Frontal cortex (tissue), 4 donors: ENCODE results near the gene STK32C. TPM values are rescaled to one million over a fixed set of nuclear protein-coding genes. Genes with fewer than 3 reads are reported as not detected.
"Not testable (repeated sequence)": the region's sequence is repeated elsewhere in the genome, so short reads cannot be mapped to it uniquely, and the experiment has no call there.

Experiments used
- DNase-seq, 2 donors: peaks; one replicate each; pipeline ENCODE4 v3.0.0; 2012; ENCODE audit warnings: low spot score in 2 of 2
- FAIRE-seq: peaks from 2 replicates; lab custom pipeline; 2012; peaks lifted over from hg19 to GRCh38; lab: Jason Lieb, UNC
- total RNA-seq: library from RNA; depleted of rRNA; stranded (reverse); fragments of >200 nt; gene quantifications from one replicate; pipeline ENCODE4 v1.2.3, GENCODE V29; 2014
- donor health status: control.
- donor health status: control.
- donor health status: control.

Gene STK32C
- total RNA-seq, 1 donor from 2014 or later = 25.3 TPM

DNA sequence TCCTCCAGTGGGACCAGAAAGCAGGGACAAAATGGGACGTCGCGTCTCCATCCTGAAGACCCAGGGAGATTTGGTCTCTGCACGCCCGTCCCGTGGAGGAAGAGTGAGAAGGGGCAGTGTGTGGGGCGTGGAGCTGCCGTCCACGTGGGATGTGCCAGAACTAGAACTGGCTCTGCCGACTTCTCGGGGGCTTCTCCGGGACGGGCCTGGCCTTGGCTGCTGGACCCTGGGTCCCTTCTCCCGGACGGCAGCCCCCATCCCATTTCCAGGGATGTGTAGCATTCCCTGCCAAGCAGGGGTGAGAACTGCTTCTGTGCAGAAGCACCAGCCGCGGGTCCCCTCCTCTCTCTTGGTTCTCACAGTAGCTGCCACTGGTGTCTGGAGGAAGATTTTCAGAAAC lies 139.8 kb downstream of the STK32C start:
- FAIRE-seq = no peak
- DNase-seq = no peak

DNA sequence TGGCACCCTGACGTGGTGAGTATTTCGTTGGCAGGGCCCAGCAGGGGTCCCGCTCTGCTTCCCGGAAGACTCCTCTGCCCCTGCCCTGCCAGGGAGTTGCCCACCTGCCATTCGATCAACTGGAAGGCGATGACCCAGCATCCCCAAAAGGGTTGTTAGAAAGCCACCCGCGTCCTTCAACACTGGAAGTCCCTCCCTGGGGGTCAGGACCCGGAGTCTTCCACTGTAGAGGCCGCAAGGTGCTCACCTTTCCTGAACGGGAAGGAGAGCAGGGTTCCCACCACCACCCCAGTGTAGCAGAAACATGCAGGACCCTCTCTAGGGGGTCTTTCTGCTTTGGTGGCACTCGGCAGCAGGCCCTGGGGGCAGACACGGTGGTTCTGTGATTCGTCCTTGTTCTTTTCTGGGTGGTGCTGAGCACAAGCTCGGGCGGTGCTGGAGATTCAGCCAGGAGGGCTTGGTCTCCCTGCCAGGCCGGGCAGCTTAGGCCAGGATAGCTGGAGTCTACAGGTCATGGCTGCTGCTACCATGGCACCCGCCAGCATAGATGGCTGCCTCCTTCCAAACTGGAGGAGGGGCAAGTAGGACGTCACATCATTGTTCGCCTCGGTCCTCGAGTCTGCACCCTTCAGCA lies 140.6 kb downstream of the STK32C start:
- DNase-seq = no peak
- no peak for FAIRE-seq

DNA sequence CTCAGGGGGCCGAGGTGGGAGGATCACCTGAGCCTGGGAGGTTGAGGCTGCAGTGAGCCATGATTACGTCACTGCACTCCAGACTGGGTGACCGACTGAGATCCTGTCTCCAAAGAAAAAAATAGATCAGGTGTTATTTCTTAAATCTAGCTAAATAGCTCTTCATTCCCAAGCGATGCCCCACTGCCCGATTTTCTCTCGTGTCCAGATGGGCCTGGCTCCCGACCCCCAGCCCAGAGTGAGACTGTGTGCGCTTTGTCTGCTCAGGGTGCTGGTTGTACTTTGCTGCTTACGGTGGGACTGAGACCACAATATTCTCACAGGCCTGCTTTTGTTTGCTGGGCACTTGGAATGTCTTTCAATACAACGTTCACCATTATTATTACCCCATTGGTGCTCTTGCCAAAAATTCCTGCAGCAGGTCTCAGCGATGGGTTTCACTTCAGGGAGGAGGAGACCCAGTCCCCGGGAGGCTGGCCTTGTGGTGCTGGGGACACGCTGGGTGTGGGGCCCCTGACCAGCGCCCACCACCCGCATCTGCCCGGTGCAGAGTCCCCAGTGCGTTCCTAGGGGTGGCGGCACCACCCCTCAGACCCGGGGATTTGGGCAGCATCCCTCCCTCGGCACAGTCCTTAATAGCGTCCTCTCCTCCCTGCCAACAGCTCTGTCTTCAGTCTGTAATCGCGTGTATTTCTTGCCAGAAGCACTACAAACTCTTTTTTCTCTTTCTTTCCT lies 141.4 kb downstream of the STK32C start:
- no peak for FAIRE-seq
- no peak for DNase-seq

DNA sequence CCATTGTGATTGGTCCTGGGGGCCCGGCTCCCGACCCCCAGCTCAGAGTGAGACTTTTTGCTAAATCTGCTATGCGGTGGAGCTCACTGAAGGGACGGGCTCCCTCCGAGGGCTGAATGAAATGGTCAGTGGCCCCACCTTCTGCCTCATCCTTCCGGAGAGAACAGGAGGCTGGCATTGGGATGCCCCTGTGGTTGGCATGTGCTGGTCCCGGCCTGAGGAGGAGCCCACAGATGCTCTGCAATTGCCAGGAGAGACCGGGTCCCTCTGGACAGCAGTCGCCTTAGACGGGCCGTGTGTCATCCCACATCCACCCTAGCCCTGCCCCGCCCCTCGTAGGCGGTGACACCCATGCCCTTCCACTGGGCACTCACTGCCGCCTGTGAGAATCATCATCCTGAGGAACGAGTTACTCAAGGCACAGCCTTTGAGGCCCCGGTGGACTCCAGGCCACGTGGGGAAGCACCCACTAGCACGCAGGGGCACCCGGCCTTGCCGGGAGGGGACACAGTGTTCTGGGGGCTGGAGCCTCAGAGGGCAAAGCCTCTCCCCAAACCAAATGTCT lies 142.3 kb downstream of the STK32C start:
- FAIRE-seq = no peak

DNA sequence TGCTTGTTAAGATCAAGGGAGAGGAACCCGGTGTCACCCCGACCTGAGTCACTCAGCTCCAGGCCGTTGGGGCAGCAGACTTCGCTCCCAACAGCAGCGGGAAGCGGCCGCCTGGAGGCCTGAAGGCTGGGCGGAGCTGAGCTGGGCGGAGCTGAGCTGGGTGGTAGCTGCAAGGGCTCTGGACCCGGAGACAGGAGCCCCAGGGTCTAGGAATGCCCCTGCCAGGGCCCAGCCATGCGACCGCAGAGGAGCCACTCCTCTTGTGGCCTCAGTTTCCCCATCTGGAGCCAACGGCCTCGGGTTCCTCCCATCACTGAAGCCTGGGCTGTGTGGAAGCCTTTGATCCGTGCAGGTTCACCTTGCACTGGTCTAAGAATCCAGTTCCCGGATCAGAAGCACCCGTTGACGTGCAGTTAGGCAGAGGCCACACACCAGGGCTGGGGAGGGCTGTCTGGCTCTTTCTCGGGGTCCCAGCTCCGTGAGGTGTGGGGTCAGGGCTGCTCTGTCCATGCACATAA lies 142.9 kb downstream of the STK32C start:
- DNase-seq (no peak), FAIRE-seq (no peak)

More for the DNA sequence above, 142.3 kb downstream of the STK32C start:
- DNase-seq = no peak

DNA sequence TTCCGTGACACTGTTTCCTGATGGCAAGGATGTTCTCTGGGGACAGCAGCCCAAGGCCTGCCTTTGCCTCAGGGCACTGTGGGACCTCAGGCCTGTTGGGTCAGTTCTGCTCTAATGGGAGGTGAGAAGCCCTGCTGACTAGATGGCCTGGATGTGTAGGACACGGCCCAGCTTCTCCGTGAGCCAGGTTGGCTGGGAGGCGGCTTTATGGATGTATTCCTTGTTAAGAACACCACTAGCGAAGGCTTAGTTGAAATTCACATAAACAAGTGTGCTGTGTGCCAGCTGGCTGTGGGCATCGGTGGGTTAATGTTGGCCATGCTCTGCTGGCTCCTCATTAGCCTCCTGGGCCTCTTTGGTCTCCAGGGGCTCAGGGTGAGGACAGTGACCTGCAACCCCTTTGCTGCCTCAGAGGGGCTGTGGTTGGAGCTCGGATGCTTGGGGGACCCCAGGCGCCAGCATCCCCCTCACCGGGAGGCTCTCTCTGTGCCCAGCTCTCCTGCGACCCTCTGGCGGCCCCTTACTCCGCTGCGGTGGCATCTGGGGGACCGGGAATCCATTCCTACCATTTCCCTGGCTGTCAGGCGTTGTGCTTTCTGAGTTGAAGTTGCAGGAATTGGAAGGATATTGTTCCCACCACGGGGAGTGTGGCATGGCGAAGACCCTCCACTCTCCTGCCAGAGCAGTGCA lies 143.8 kb downstream of the STK32C start:
- FAIRE-seq (no peak), DNase-seq (no peak)

DNA sequence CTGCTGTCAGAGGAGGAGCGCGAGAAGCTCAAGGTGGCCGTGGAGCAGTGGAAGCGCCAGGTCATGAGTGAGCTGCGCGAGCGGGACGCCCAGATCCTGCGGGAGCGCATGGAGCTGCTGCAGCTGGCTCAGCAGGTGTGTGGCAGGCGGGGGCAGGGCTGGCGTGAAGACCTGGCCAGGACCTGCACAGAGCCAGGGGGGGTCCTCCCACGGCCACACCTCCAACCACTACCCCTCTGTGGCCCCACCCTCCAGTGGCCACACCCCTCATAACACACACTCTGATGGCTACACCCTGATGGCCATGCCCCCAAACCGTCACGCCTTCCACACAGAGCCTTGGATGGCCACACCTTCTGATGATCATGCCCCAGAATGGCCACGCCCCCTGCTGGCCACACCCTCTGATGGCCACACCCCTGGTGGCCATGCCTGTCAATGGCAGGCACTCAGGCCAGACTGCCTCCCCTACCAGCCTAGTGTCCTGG lies 144.4 kb downstream of the STK32C start:
- DNase-seq = peak in 1 of 2 donors; percentile 60
- no peak for FAIRE-seq

DNA sequence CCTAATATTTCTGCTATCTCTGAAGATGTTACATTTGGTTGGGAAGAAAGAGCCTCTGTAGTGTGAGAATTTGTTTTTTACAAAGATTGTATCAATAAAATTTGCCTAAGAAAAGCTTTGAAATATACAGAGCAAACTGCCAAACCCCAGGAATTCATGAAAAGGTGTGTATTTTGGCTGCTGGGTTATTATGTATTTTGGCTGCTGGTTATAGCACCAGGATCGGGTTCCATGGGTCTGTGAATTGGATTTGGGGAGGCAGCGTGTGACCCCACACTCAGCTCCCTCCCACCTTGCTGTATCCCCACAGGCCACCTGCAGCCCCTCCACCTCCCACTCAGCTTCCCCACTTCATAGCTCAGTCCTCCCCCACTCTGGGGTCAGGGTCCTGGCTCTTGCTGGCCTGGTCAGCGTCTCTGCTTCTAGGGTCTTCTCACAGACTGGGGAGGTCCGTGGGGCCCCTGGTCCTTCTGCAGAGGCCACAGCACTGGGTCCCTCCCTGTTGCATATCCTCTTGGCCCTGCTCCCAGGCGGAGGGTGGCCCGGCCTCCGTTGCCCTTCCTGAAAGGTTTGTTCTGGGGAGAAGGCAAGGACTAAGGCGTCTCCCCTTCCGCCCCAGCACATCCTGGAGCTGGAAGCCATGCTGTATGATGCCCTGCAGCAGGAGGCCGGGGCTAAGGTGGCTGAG lies 145.0 kb downstream of the STK32C start:
- FAIRE-seq = no peak
- DNase-seq = no peak

DNA sequence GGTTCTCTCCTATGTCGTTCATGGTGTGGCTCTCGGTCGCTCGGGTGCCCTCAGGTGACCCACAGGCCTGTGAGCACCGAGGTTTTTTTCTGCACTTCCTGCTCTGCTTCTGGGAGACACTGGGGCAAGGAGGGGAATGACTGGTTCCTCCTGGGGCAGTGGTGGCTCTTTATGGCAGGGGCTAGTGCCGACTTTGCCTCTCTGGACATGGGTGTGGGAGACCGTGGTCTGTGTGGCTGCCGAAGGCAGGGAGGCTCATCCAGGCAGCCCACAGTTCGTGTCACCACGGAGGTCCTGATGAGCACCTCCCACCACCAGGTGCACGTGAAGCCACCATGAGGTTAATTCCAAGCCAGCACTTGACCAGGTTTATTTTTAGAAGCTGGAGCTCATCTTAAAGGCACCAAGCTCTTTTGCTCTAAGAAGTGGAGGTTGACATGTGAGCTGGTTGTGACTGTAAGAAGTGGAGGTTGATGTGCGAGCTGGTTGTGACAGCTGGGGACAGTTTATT lies 145.7 kb downstream of the STK32C start:
- DNase-seq (peak in 1 of 2 donors; percentile 65), FAIRE-seq (no peak)

DNA sequence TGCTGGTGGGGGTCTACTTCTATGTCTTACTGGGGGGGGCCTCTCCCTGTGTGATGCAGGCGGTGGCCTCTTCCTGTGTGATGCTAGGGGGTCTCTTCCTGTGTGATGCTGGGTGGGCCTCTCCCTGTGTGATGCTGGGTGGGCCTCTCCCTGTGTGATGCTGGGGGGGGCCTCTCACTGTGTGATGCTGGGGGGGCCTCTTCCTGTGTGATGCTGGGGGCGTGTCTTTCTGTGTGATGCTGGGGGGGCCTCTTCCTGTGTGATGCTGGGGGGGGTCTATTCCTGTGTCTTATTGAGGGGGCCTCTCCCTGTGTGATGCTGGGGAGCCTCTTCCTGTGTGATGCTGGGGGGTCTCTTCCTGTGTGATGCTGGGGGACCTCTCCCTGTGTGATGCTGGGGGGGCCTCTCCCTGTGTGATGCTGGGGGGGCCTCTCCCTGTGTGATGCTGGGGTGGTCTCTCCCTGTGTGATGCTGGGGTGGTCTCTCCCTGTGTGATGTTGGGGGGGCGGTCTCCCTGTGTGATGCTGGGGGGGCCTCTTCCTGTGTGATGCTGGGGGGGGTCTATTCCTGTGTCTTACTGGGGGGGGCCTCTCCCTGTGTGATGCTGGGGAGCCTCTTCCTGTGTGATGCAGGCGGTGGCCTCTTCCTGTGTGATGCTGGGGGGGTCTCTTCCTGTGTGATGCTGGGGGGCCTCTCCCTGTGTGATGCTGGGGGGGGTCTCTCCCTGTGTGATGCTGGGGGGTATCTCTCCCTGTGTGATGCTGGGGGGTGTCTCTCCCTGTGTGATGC lies 146.7 kb downstream of the STK32C start:
- not testable (repeated sequence) for DNase-seq, FAIRE-seq

DNA sequence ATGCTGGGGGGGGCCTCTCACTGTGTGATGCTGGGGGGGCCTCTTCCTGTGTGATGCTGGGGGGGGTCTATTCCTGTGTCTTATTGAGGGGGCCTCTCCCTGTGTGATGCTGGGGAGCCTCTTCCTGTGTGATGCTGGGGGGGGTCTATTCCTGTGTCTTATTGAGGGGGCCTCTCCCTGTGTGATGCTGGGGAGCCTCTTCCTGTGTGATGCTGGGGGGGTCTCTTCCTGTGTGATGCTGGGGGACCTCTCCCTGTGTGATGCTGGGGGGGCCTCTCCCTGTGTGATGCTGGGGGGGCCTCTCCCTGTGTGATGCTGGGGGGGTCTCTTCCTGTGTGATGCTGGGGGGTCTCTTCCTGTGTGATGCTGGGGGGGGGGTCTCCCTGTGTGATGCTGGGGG lies 147.5 kb downstream of the STK32C start:
- DNase-seq, FAIRE-seq: not testable (repeated sequence)

DNA sequence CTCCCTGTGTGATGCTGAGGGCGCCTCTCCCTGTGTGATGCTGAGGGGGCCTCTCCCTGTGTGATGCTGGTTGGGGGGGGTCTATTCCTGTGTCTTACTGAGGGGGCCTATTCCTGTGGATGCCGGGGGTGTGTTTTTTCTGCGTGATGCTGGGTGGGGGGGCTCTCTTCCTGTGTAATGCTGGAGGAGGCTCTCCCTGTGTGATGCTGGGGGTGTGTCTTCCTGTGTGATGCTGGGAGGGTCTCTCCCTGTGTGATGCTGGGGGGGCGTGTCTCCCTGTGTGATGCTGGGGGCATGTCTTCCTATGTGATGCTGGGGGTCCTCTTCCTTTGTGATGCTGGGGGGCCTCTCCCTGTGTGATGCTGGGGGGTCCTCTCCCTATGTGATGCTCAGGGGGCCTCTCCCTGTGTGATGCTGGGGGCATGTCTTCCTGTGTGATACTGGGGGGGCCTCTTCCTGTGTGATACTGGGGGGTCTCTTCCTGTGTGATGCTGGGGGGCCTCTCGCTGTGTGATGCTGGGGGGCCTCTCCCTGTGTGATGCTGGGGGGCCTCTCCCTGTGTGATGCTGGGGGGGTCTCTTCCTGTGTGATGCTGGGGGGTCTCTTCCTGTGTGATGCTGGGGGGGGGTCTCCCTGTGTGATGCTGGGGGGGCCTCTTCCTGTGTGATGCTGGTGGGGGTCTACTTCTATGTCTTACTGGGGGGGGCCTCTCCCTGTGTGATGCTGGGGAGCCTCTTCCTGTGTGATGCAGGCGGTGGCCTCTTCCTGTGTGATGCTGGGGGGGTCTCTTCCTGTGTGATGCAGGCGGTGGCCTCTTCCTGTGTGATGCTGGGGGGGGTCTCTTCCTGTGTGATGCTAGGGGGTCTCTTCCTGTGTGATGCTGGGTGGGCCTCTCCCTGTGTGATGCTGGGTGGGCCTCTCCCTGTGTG lies 148.2 kb downstream of the STK32C start:
- not testable (repeated sequence) for FAIRE-seq, DNase-seq

DNA sequence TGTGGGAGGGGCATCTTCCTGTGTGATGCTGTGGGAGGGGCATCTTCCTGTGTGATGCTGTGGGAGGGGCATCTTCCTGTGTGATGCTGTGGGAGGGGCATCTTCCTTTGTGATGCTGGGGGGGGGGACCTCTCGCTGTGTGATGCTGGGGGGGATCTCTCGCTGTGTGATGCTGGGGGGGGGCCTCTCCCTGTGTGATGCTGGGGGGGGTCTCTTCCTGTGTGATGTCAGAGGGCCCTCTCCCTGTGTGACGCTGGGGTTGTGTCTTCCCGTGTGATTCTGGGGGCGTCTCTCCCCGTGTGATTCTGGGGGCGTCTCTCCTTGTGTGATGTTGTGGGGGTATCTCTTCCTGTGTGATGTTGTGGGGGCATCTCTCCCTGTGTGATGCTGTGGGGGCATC lies 148.9 kb downstream of the STK32C start:
- DNase-seq (no peak), FAIRE-seq (no peak)

DNA sequence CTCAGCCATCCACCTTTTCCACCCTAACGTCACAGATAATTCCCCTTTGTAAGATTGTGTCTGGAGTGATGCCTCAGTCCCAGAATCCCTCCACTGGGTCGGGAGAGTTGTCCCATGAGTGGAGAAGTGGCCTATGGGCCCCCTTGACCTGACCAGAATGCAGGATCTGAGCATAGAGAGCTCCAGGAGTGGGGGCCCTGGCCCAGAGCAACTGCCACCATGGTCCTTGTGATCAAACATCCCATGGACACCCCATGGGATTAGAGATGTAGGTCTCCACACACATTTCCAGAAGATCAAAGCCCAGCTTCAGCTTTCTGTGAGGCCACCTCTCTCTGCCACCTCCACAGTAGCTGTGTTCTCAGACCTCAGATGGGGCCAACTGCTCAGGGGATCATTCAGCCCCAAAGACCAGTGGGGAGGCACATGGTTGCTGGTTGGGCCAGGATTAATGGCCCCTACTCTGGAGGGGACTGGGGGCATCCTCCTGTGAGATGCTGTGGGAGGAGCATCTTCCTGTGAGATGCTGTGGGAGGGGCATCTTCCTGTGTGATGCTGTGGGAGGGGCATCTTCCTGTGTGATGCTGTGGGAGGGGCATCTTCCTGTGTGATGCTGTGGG lies 149.5 kb downstream of the STK32C start:
- no peak for FAIRE-seq
- DNase-seq = no peak
